ENCODE measurements around the gene LSAMP. TPM values are rescaled to one million over a fixed set of nuclear protein-coding genes. Genes with fewer than 3 reads are reported as not detected.

LSAMP gene
- total RNA-seq, 1 donor from 2014 or later, result 16.4 TPM

- H3K4me1 Mint-ChIP-seq (ENCODE audit: low read depth, unreplicated experiment), result no peaks in the 10 kb centered on the region
- H3K9me3 ChIP-seq (ENCODE audit: insufficient read depth, low read depth, low read length), result no peaks in the 10 kb centered on the region
- H3K27me3 Mint-ChIP-seq (ENCODE audit: low read depth, unreplicated experiment), result no peaks in the 10 kb centered on the region
- H3K4me1 ChIP-seq (ENCODE audit: insufficient read depth, low read length), result no peaks in the 10 kb centered on the region
- H4K20me1 ChIP-seq (ENCODE audit: insufficient read depth, low read length), result no peaks in the 10 kb centered on the region
- H3K79me2 ChIP-seq (ENCODE audit: insufficient read depth, low read length), result no peaks in the 10 kb centered on the region
- no peak overlapping the region for H3K4me3 ChIP-seq (ENCODE audit: insufficient read depth, low read depth, low read length)
- H3K36me3 ChIP-seq (ENCODE audit: insufficient read depth, low read length), result no peaks in the 10 kb centered on the region
- no peak overlapping the region for H3K4me2 ChIP-seq (ENCODE audit: low read length)
- FAIRE-seq (no peak), DNase-seq (ENCODE audit: low read depth) (no peak)
- no peak overlapping the region for H3K4me3 Mint-ChIP-seq (ENCODE audit: unreplicated experiment)
- H3K27ac Mint-ChIP-seq (ENCODE audit: unreplicated experiment), result no peak overlapping the region
- H3K9me3 Mint-ChIP-seq (ENCODE audit: unreplicated experiment), result no peaks in the 10 kb centered on the region
- no peaks in the 10 kb centered on the region for H3K36me3 Mint-ChIP-seq (ENCODE audit: low read depth, unreplicated experiment)
- no peaks in the 10 kb centered on the region for H3K27me3 ChIP-seq (ENCODE audit: insufficient read depth, low read length)
- no peak for TF ChIP-seq EZH2 (IDR thresholded peaks at IDR 0.05; ENCODE audit: insufficient read depth, low read length)
- no peak for TF ChIP-seq CTCF (IDR thresholded peaks at IDR 0.05; ENCODE audit: insufficient read depth, low read depth, low read length)
- no peak overlapping the region for H2AFZ ChIP-seq (ENCODE audit: low read depth, low read length)
- H3K9ac ChIP-seq (ENCODE audit: low read length), result no peak overlapping the region
- H3K27ac ChIP-seq (ENCODE audit: low read depth, low read length), result no peak overlapping the region
Measured at GRCh38 chr3:116348216-116348615, 97.1 kb downstream of the LSAMP start.

- H2AFZ ChIP-seq (ENCODE audit: low read depth, low read length), result no peak overlapping the region
- H3K79me2 ChIP-seq (ENCODE audit: insufficient read depth, low read length), result no peaks in the 10 kb centered on the region
- FAIRE-seq (no peak), DNase-seq (ENCODE audit: low read depth) (no peak)
- H3K9me3 ChIP-seq (ENCODE audit: insufficient read depth, low read depth, low read length), result no peaks in the 10 kb centered on the region
- H3K9ac ChIP-seq (ENCODE audit: low read length), result no peak overlapping the region
- H3K4me3 ChIP-seq (ENCODE audit: insufficient read depth, low read depth, low read length), result no peak overlapping the region
- H4K20me1 ChIP-seq (ENCODE audit: insufficient read depth, low read length), result no peaks in the 10 kb centered on the region
- no peaks in the 10 kb centered on the region for H3K36me3 ChIP-seq (ENCODE audit: insufficient read depth, low read length)
- H3K4me1 ChIP-seq (ENCODE audit: insufficient read depth, low read length), result no peaks in the 10 kb centered on the region
- Mint-ChIP-seq H3K27ac (ENCODE audit: unreplicated experiment) (no peak overlapping the region), H3K27me3 (ENCODE audit: low read depth, unreplicated experiment) (no peaks in the 10 kb centered on the region), H3K36me3 (ENCODE audit: low read depth, unreplicated experiment) (no peaks in the 10 kb centered on the region), H3K4me1 (ENCODE audit: low read depth, unreplicated experiment) (peaks cover 13% of the 10 kb centered on the region), H3K4me3 (ENCODE audit: unreplicated experiment) (no peak overlapping the region), H3K9me3 (ENCODE audit: unreplicated experiment) (no peaks in the 10 kb centered on the region)
- no peak overlapping the region for H3K4me2 ChIP-seq (ENCODE audit: low read length)
- H3K27me3 ChIP-seq (ENCODE audit: insufficient read depth, low read length), result no peaks in the 10 kb centered on the region
- TF ChIP-seq CTCF (IDR thresholded peaks at IDR 0.05; ENCODE audit: insufficient read depth, low read depth, low read length) (no peak), EZH2 (IDR thresholded peaks at IDR 0.05; ENCODE audit: insufficient read depth, low read length) (no peak)
- H3K27ac ChIP-seq (ENCODE audit: low read depth, low read length), result no peak overlapping the region
Measured at GRCh38 chr3:116342499-116342898, 102.8 kb downstream of the LSAMP start.

GRCh38 chr3:116341899-116342298, 103.4 kb downstream of the LSAMP start:
- H3K36me3 Mint-ChIP-seq (ENCODE audit: low read depth, unreplicated experiment), result no peaks in the 10 kb centered on the region
- Histone ChIP-seq H3K4me2 (ENCODE audit: low read length) (no peak overlapping the region), H3K27me3 (ENCODE audit: insufficient read depth, low read length) (no peaks in the 10 kb centered on the region), H3K36me3 (ENCODE audit: insufficient read depth, low read length) (no peaks in the 10 kb centered on the region), H2AFZ (ENCODE audit: low read depth, low read length) (no peak overlapping the region), H3K79me2 (ENCODE audit: insufficient read depth, low read length) (no peaks in the 10 kb centered on the region), H3K9ac (ENCODE audit: low read length) (no peak overlapping the region), H3K4me3 (ENCODE audit: insufficient read depth, low read depth, low read length) (no peak overlapping the region), H3K9me3 (ENCODE audit: insufficient read depth, low read depth, low read length) (no peaks in the 10 kb centered on the region), H3K4me1 (ENCODE audit: insufficient read depth, low read length) (no peaks in the 10 kb centered on the region), H4K20me1 (ENCODE audit: insufficient read depth, low read length) (no peaks in the 10 kb centered on the region), H3K27ac (ENCODE audit: low read depth, low read length) (no peak overlapping the region)
- DNase-seq (ENCODE audit: low read depth) (no peak), FAIRE-seq (no peak)
- no peak overlapping the region for H3K27ac Mint-ChIP-seq (ENCODE audit: unreplicated experiment)
- no peak overlapping the region for H3K4me3 Mint-ChIP-seq (ENCODE audit: unreplicated experiment)
- H3K4me1 Mint-ChIP-seq (ENCODE audit: low read depth, unreplicated experiment), result peaks cover 13% of the 10 kb centered on the region
- H3K27me3 Mint-ChIP-seq (ENCODE audit: low read depth, unreplicated experiment), result no peaks in the 10 kb centered on the region
- H3K9me3 Mint-ChIP-seq (ENCODE audit: unreplicated experiment), result no peaks in the 10 kb centered on the region
- TF ChIP-seq EZH2 (IDR thresholded peaks at IDR 0.05; ENCODE audit: insufficient read depth, low read length), result no peak
- TF ChIP-seq CTCF (IDR thresholded peaks at IDR 0.05; ENCODE audit: insufficient read depth, low read depth, low read length), result no peak

Data from astrocyte (in vitro differentiated cells and primary cell).